Right lung (tissue), 5 donors: Measurements from ENCODE around the gene TXNRD2. TPM values are rescaled to one million over a fixed set of nuclear protein-coding genes. Genes with fewer than 3 reads are reported as not detected.
"Not testable (repeated sequence)": the region's sequence is repeated elsewhere in the genome, so short reads cannot be mapped to it uniquely, and the experiment has no call there.

Experiments
- DNase-seq, 2 donors: peaks; one replicate each; pipeline ENCODE4 v3.0.0-alpha.2; 2013
- polyA plus RNA-seq, 5 donors: library from polyadenylated mRNA; unstranded; fragments of 120-200 nt; gene quantifications; one replicate each; pipeline versions ENCODE4 v1.2.1 to v1.2.3, GENCODE V29; 2013; ENCODE audit warnings: inconsistent platforms in 1 of 5, low replicate concordance in 1 of 5; ENCODE audit not compliant: insufficient read length in 5 of 5, insufficient read depth in 1 of 5

TXNRD2 gene
- polyA plus RNA-seq, 5 donors = 15.4 to 21.5 (median 19.1) TPM

GRCh38 chr22:19891317-19892256 lies 50.0 kb downstream of the TXNRD2 start:
- DNase-seq = no peak

GRCh38 chr22:19890502-19891316 lies 50.9 kb downstream of the TXNRD2 start:
- DNase-seq = no peak

GRCh38 chr22:19889951-19890350 lies 51.7 kb downstream of the TXNRD2 start:
- no peak for DNase-seq

GRCh38 chr22:19888131-19888746 lies 53.4 kb downstream of the TXNRD2 start:
- DNase-seq = no peak

GRCh38 chr22:19887256-19887985 lies 54.2 kb downstream of the TXNRD2 start:
- no peak for DNase-seq

- no peak for DNase-seq
These were observed 54.9 kb downstream of the TXNRD2 start for GRCh38 chr22:19886605-19887255.

GRCh38 chr22:19885841-19886592 lies 55.6 kb downstream of the TXNRD2 start:
- DNase-seq = no peak

GRCh38 chr22:19884954-19885751 lies 56.5 kb downstream of the TXNRD2 start:
- DNase-seq = no peak

- no peak for DNase-seq
These were observed 57.3 kb downstream of the TXNRD2 start for GRCh38 chr22:19884161-19884953.

GRCh38 chr22:19883446-19883845 lies 58.2 kb downstream of the TXNRD2 start:
- DNase-seq = not testable (repeated sequence)

- DNase-seq = no peak
These were observed 58.9 kb downstream of the TXNRD2 start for GRCh38 chr22:19882446-19883381.

GRCh38 chr22:19880786-19881569 lies 60.6 kb downstream of the TXNRD2 start:
- peak; percentile 28 to 41 for DNase-seq

- DNase-seq = no peak
These were observed 61.4 kb downstream of the TXNRD2 start for GRCh38 chr22:19879992-19880785.

- no peak for DNase-seq
These were observed 62.0 kb downstream of the TXNRD2 start for GRCh38 chr22:19879643-19879991.

- DNase-seq = no peak
These were observed 62.4 kb downstream of the TXNRD2 start for GRCh38 chr22:19879246-19879570.
